ENCODE results near the gene MDC1. TPM values are rescaled to one million over a fixed set of nuclear protein-coding genes. Genes with fewer than 3 reads are reported as not detected.

The MDC1 gene, protein sequence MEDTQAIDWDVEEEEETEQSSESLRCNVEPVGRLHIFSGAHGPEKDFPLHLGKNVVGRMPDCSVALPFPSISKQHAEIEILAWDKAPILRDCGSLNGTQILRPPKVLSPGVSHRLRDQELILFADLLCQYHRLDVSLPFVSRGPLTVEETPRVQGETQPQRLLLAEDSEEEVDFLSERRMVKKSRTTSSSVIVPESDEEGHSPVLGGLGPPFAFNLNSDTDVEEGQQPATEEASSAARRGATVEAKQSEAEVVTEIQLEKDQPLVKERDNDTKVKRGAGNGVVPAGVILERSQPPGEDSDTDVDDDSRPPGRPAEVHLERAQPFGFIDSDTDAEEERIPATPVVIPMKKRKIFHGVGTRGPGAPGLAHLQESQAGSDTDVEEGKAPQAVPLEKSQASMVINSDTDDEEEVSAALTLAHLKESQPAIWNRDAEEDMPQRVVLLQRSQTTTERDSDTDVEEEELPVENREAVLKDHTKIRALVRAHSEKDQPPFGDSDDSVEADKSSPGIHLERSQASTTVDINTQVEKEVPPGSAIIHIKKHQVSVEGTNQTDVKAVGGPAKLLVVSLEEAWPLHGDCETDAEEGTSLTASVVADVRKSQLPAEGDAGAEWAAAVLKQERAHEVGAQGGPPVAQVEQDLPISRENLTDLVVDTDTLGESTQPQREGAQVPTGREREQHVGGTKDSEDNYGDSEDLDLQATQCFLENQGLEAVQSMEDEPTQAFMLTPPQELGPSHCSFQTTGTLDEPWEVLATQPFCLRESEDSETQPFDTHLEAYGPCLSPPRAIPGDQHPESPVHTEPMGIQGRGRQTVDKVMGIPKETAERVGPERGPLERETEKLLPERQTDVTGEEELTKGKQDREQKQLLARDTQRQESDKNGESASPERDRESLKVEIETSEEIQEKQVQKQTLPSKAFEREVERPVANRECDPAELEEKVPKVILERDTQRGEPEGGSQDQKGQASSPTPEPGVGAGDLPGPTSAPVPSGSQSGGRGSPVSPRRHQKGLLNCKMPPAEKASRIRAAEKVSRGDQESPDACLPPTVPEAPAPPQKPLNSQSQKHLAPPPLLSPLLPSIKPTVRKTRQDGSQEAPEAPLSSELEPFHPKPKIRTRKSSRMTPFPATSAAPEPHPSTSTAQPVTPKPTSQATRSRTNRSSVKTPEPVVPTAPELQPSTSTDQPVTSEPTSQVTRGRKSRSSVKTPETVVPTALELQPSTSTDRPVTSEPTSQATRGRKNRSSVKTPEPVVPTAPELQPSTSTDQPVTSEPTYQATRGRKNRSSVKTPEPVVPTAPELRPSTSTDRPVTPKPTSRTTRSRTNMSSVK (N-terminal part only)
- total RNA-seq (2021; ENCODE audit: unreplicated experiment) (75.8 TPM), Bru-seq, nascent RNA (percentile 81 among the genes with signal in this experiment), BruChase-seq, experiment 1, labeled RNA remaining after a 6-hour chase (percentile 96 among the genes with signal in this experiment), BruChase-seq, experiment 2, labeled RNA remaining after a 2-hour chase (percentile 91 among the genes with signal in this experiment)
- polyA plus RNA-seq (2012), result 55.7 and 59.3 TPM in 2 replicates
- long read RNA-seq, partial matches to known transcripts, result 19 of 24 reads
- long read RNA-seq, other reads (novel, unspliced or antisense), result 5 of 24 reads

DNA sequence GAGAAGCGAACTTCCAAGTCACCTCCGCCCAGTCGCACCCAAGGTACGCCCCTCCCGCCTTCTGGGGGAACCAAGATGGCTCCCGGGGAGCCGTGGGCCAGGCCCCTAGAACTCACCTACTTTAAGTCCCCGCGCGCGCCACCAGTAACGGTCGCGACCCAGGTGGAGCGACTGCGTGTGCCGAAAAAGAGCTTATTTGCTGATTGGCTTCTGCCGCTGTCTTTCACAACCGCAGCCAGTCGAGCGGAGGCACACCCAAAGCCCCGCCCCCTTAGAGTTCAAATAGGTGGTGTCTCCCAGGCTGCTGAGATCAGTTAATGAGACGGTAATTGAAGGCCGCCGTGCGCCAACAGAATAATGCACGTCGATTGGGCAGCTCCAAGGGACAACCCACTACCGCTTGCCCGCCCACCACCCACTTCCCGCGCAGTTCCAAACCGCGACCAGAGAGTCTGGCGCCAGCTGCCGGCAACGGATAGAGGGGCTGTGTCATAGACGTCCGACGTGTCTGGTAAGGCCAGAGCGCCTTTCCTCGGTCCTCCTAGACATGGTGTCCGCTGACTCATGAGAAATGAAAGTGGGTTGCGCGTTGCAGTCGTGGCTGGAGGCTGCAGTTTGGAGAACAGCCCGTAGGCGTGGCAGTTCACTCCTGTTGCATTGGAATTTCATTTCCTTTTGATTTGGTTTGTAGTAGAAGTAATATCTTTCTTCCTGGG is at the start of gene MDC1:
Gene MDC1, minus strand, starts transcription at position 153 of the 716 bp plus-strand sequence. CDS start 2,106 bp downstream, outside the sequence.
- Histone ChIP-seq H2AFZ (ENCODE audit: low read depth, low read length, poor library complexity, severe bottlenecking) (no peak within 1 kb of the TSS), H3K9ac (ENCODE audit: low read length) (peak within 1 kb of the TSS; percentile 76)
- TF ChIP-seq ELF1 (IDR thresholded peaks at IDR 0.05; ENCODE audit: borderline replicate concordance, low read depth) (no peak), TCF7L2 (IDR thresholded peaks at IDR 0.05; ENCODE audit: borderline replicate concordance, extremely low read depth, insufficient read depth, insufficient read length) (peak; percentile 76), EZH2 (IDR thresholded peaks at IDR 0.05) (no peak), YY1 (IDR thresholded peaks at IDR 0.05; ENCODE audit: extremely low read depth, insufficient replicate concordance, low read depth, low read length) (peak; percentile 94), FOSL1 (IDR thresholded peaks at IDR 0.05; ENCODE audit: low read depth) (no peak), RAD21 (IDR thresholded peaks at IDR 0.05; ENCODE audit: low read depth) (no peak), EZH2phosphoT487 (IDR thresholded peaks at IDR 0.05; ENCODE audit: borderline replicate concordance) (no peak), CBX3 (IDR thresholded peaks at IDR 0.05; ENCODE audit: low read depth) (no peak), POLR2A (IDR thresholded peaks at IDR 0.05; ENCODE audit: borderline replicate concordance, extremely low read depth, insufficient read depth, insufficient read length) (peak; percentile 76), CEBPB (IDR thresholded peaks at IDR 0.05; ENCODE audit: low read depth) (no peak), SIN3A (IDR thresholded peaks at IDR 0.05; ENCODE audit: low read depth) (no peak), SP1 (IDR thresholded peaks at IDR 0.05; ENCODE audit: low read depth) (no peak), POLR2AphosphoS5 (IDR thresholded peaks at IDR 0.05; ENCODE audit: low read depth, low read length) (peak; percentile 82), SRF (IDR thresholded peaks at IDR 0.05; ENCODE audit: low read depth) (no peak), ZFX (IDR thresholded peaks at IDR 0.05) (no peak; the same call in 1 of the 2 replicates), ZNF274 (IDR thresholded peaks at IDR 0.05; ENCODE audit: low read depth, low read length) (no peak)
- TF ChIP-seq, protein P1, sequence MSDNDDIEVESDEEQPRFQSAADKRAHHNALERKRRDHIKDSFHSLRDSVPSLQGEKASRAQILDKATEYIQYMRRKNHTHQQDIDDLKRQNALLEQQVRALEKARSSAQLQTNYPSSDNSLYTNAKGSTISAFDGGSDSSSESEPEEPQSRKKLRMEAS (IDR thresholded peaks at IDR 0.05), result no peak
- TF ChIP-seq, protein P2, sequence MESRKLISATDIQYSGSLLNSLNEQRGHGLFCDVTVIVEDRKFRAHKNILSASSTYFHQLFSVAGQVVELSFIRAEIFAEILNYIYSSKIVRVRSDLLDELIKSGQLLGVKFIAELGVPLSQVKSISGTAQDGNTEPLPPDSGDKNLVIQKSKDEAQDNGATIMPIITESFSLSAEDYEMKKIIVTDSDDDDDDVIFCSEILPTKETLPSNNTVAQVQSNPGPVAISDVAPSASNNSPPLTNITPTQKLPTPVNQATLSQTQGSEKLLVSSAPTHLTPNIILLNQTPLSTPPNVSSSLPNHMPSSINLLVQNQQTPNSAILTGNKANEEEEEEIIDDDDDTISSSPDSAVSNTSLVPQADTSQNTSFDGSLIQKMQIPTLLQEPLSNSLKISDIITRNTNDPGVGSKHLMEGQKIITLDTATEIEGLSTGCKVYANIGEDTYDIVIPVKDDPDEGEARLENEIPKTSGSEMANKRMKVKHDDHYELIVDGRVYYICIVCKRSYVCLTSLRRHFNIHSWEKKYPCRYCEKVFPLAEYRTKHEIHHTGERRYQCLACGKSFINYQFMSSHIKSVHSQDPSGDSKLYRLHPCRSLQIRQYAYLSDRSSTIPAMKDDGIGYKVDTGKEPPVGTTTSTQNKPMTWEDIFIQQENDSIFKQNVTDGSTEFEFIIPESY (IDR thresholded peaks at IDR 0.05; ENCODE audit: extremely low read depth, insufficient replicate concordance, low read length), result peak; percentile 73
- TF ChIP-seq, protein P3, sequence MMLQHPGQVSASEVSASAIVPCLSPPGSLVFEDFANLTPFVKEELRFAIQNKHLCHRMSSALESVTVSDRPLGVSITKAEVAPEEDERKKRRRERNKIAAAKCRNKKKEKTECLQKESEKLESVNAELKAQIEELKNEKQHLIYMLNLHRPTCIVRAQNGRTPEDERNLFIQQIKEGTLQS (IDR thresholded peaks at IDR 0.05), result no peak

More for the DNA sequence above, at the start of gene MDC1:
- Histone ChIP-seq H4K20me1 (ENCODE audit: insufficient read depth) (no peaks in the 10 kb centered on the region), H3K4me2 (ENCODE audit: low read length) (peak within 1 kb of the TSS; percentile 96), H3K79me2 (ENCODE audit: insufficient read depth, low read length) (peaks cover 44% of the 10 kb centered on the region), H3K9me3 (ENCODE audit: control insufficient read depth in 1 of 2, insufficient read depth in 1 of 2, low read depth in 1 of 2, low read length in 2 of 2) (no peaks in the 10 kb centered on the region), H3K4me3 (replicated peaks in 1 of 2; ENCODE audit: low read depth in 1 of 2, low read length in 2 of 2) (peak within 1 kb of the TSS; percentile 64 to 66), H3K9me2 (ENCODE audit: insufficient read depth) (no peaks in the 10 kb centered on the region), H3K4me1 (ENCODE audit: control insufficient read depth in 1 of 2, insufficient read depth in 2 of 2, low read length in 2 of 2) (peaks cover 9 to 43% of the 10 kb centered on the region in 2 experiments), H3K27me3 (ENCODE audit: insufficient read depth, low read length) (no peaks in the 10 kb centered on the region), H3K27ac (ENCODE audit: low read depth, low read length) (peak within 1 kb of the TSS; percentile 89), H3K36me3 (ENCODE audit: control insufficient read depth in 1 of 2, insufficient read depth in 2 of 2, low read length in 2 of 2) (peaks cover 7 to 26% of the 10 kb centered on the region in 2 experiments; a peak in 2 of 4 replicates)
- intact Hi-C loops (cut with micrococcal nuclease), result loop anchor here (1.0 to 5.0 kb wide), 2 partner anchors 27 to 160 kb away; partner anchors contain the start of genes GNL1, NRM and PRR3
- POLR2A ChIA-PET, result interaction anchor here (0.6 to 3.0 kb wide), 21 partner anchors 10 to 1821 kb away, joined by 3 to 25 read pairs (median 4); partner anchors contain the start of genes IER3, MRPS18B, NRM and PPP1R10
- CTCF ChIA-PET, result interaction anchor here (1.0 to 2.3 kb wide), 5 partner anchors 14 to 173 kb away, joined by 4 to 11 read pairs (median 8); partner anchors contain the start of gene DHX16
- peak; percentile 76 for ATAC-seq
- peak; percentile 100 for DNase-seq (ENCODE audit: low read depth, low spot score)
- RAD21 ChIA-PET (ENCODE audit: low non-redundant PET in 1 of 2, low total read pairs in 2 of 2, uncharacterized antibody in 2 of 2, unreplicated experiment in 2 of 2), result interaction anchor here in 1 of 2 experiments (0.7 kb wide), 2 partner anchors 26 to 35 kb away, joined by 4 read pairs; partner anchors contain the start of gene NRM
- BruUV-seq (replicated peaks), result no TSS peak
